Measurements from ENCODE around the gene DIP2B.
"Not testable (repeated sequence)": the region's sequence is repeated elsewhere in the genome, so short reads cannot be mapped to it uniquely, and the experiment has no call there.

Gene DIP2B

GRCh38 chr12:50519353-50519752 is 14.6 kb downstream of the DIP2B start:
- no peak overlapping the region for H3K4me3 ChIP-seq (ENCODE audit: low read depth, low read length)
- TF ChIP-seq, protein P1, sequence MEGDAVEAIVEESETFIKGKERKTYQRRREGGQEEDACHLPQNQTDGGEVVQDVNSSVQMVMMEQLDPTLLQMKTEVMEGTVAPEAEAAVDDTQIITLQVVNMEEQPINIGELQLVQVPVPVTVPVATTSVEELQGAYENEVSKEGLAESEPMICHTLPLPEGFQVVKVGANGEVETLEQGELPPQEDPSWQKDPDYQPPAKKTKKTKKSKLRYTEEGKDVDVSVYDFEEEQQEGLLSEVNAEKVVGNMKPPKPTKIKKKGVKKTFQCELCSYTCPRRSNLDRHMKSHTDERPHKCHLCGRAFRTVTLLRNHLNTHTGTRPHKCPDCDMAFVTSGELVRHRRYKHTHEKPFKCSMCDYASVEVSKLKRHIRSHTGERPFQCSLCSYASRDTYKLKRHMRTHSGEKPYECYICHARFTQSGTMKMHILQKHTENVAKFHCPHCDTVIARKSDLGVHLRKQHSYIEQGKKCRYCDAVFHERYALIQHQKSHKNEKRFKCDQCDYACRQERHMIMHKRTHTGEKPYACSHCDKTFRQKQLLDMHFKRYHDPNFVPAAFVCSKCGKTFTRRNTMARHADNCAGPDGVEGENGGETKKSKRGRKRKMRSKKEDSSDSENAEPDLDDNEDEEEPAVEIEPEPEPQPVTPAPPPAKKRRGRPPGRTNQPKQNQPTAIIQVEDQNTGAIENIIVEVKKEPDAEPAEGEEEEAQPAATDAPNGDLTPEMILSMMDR (IDR thresholded peaks at IDR 0.05; ENCODE audit: control insufficient read depth, extremely low read depth, insufficient read depth): no peak
- no peak for DNase-seq (ENCODE audit: low read depth)

- TF ChIP-seq, protein P1 (IDR thresholded peaks at IDR 0.05; ENCODE audit: control insufficient read depth, extremely low read depth, insufficient read depth): no peak
- DNase-seq (ENCODE audit: low read depth): no peak
- no peak overlapping the region for H3K4me3 ChIP-seq (ENCODE audit: low read depth, low read length)
Measured at GRCh38 chr12:50520416-50521207, 15.8 kb downstream of the DIP2B start.

GRCh38 chr12:50521781-50522180 is 17.0 kb downstream of the DIP2B start:
- not testable (repeated sequence) for DNase-seq (ENCODE audit: low read depth); H3K4me3 ChIP-seq (ENCODE audit: low read depth, low read length)

- DNase-seq (ENCODE audit: low read depth): no peak
- H3K4me3 ChIP-seq (ENCODE audit: low read depth, low read length): no peak overlapping the region
- TF ChIP-seq, protein P1 (IDR thresholded peaks at IDR 0.05; ENCODE audit: control insufficient read depth, extremely low read depth, insufficient read depth): no peak
Measured at GRCh38 chr12:50523772-50524171, 19.0 kb downstream of the DIP2B start.

DNA sequence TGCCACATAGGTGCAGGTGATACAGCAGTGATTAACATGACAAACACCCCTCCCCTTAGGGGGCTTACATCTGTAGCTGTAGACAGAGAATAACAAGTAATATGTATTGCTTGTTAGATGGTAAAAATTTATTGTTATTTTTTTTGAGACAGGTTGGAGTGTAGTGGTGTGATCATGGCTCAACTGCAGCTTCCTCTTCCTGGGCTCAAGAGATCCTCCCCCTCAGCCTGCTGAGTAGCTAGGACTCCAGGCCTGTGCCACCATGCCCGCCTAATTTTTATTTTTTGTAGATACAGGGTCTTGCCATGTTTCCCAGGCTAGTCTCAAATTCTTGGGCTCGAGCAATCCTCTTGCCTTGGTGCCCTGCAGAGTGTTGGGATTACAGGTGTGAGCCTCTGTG is 19.8 kb downstream of the DIP2B start:
- TF ChIP-seq, protein P1 (IDR thresholded peaks at IDR 0.05; ENCODE audit: control insufficient read depth, extremely low read depth, insufficient read depth): no peak
- DNase-seq (ENCODE audit: low read depth): no peak
- no peak overlapping the region for H3K4me3 ChIP-seq (ENCODE audit: low read depth, low read length)

DNA sequence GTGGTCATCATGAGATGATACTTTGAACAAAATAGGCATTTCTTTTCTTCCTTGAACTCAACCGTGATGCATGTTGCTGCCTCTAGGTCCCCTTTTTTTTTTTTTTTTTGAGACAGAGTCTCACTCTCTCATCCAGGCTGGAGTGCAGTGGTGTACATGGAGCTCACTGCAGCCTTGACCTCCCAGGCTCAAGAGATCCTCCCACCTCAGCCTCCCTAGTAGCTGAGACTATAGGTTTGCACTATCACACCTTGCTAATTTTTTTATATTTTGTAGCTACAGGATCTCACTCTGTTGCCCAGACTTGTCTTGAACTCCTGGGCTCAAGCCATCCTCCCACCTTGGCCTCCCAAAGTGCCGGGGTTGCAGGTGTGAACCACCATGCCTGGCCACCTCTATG is 20.6 kb downstream of the DIP2B start:
- DNase-seq (ENCODE audit: low read depth): no peak
- TF ChIP-seq, protein P1 (IDR thresholded peaks at IDR 0.05; ENCODE audit: control insufficient read depth, extremely low read depth, insufficient read depth): no peak
- H3K4me3 ChIP-seq (ENCODE audit: low read depth, low read length): no peak overlapping the region

DNA sequence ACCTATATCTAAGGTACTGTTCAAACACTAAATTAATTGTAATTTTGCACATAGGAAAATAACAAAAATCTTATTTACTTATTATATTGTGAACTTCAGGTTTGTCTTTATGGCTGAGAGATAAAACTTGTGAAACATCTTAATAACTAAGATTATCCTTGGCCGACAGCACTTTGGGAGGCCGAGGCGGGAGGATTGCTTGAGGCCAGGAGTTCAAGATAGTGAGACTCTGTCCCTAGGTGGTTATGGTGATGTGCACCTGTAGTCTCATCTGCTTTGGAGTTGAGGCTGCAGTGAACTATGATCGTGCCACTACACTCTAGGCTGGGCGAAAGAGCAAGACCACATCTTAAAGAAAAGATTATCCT is 22.6 kb downstream of the DIP2B start:
- TF ChIP-seq, protein P1 (IDR thresholded peaks at IDR 0.05; ENCODE audit: control insufficient read depth, extremely low read depth, insufficient read depth): no peak
- no peak for DNase-seq (ENCODE audit: low read depth)
- H3K4me3 ChIP-seq (ENCODE audit: low read depth, low read length): no peak overlapping the region
